Measurements from ENCODE around the gene GALNT10. TPM values are rescaled to one million over a fixed set of nuclear protein-coding genes. Genes with fewer than 3 reads are reported as not detected.
"Not testable (repeated sequence)": the region's sequence is repeated elsewhere in the genome, so short reads cannot be mapped to it uniquely, and the experiment has no call there.

GALNT10 gene
- total RNA-seq = 10 to 100 TPM; 12.8 to 21.7 (median 16.1) TPM
- 3.4 TPM for polyA plus RNA-seq
- long read RNA-seq, donor 1, full-length matches to known transcripts = 4 of 12 reads
- long read RNA-seq, donor 1, partial matches to known transcripts = 1 of 12 reads
- long read RNA-seq, donor 1, other reads (novel, unspliced or antisense) = 7 of 12 reads
- long read RNA-seq, donor 2, full-length matches to known transcripts = 4 of 7 reads
- long read RNA-seq, donor 2, partial matches to known transcripts = 0 of 7 reads
- long read RNA-seq, donor 2, other reads (novel, unspliced or antisense) = 3 of 7 reads
- long read RNA-seq, donor 3, partial matches to known transcripts = 7 of 25 reads
- long read RNA-seq, donor 3, other reads (novel, unspliced or antisense) = 18 of 25 reads
- long read RNA-seq, donor 4, partial matches to known transcripts = 1 of 2 reads
- long read RNA-seq, donor 4, other reads (novel, unspliced or antisense) = 1 of 2 reads

DNA sequence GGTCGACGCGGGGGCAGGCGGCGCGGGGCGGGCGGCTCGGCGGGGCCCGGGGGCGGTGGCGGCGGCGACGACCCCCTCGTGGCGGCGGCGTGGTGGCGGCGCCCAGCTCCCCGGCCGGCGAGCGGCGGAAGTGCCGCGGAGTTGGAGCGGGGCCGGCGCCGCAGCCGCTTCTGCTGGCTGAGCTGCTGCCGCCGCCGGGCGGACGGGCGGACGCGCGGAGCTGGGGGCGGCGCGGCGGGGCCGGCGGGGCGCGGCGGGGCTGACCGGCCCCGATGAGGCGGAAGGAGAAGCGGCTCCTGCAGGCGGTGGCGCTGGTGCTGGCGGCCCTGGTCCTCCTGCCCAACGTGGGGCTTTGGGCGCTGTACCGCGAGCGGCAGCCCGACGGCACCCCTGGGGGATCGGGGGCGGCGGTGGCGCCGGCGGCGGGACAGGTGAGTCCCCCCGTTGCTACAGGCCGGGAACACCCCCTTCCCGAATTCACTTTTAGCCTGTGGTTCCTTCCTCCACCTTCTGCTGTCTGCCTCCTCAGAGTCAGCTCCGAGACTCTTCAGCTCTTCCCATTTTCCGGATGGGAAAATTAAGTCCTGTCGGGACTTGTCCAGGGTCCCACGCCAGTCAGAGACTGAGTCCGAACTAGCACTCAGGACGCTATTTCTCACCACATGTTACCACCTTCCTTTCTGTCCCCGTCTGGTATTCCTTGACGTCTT is at the start of gene GALNT10:
TSS of gene GALNT10 (plus strand) at position 139 of the 710 bp plus-strand sequence. CDS start at position 273, 134 bp downstream.
- ATAC-seq = peak; percentile 49 to 62
- intact Hi-C loops (cut with DNase I) = loop anchor here in 2 of 4 donors (5.0 to 10.0 kb wide), 2 partner anchors 212 to 214 kb away; no protein-coding TSS in a partner anchor

DNA sequence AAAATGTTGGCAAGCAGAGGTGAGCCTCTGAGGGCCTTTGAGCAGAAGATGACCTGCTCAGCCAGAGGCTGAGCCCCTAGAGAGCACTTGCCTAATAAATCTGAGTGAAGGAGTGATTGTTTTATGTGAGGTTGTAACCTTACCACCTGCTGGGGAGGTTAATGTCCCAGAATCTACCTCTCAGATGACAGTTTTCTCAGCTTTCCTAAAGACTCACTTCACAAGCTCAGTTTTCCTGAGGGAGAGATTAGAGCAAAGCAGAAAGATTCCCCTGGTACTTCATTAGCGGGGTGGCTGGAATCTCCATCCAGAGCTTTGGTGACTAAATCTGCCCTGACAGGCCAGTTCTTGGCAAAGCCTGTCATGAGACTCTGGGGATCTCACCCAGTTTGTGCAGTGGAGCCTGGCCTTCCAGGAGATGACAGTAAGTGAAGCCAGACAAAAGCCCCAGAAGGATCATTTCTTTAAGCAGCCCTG is 48.8 kb upstream of the GALNT10 start:
- Histone ChIP-seq H3K4me1 (ENCODE audit: control insufficient read depth, insufficient read depth, low read length) (peaks cover 19% of the 10 kb centered on the region), H3K27ac (ENCODE audit: low read length) (no peak overlapping the region), H3K4me3 (ENCODE audit: low read length) (no peak overlapping the region), H3K27me3 (ENCODE audit: control insufficient read depth, insufficient read depth) (no peaks in the 10 kb centered on the region), H3K9me3 (ENCODE audit: control insufficient read depth, low read length) (no peaks in the 10 kb centered on the region)
- intact Hi-C loops (cut with DNase I) = no loop called here
- WGBS = 62% methylated on average over 1 of the region's 1 CpG
- DNase-seq (no peak), ATAC-seq (peak; percentile 17 to 37)

More for the DNA sequence above, at the start of gene GALNT10:
- Histone ChIP-seq H3K4me1 (ENCODE audit: control insufficient read depth, insufficient read depth, low read length) (peaks cover 9% of the 10 kb centered on the region), H3K4me3 (ENCODE audit: low read length) (peak within 1 kb of the TSS; percentile 87), H3K9me3 (ENCODE audit: control insufficient read depth, low read length) (no peaks in the 10 kb centered on the region), H3K27ac (ENCODE audit: low read length) (peak within 1 kb of the TSS; percentile 39), H3K27me3 (ENCODE audit: control insufficient read depth, insufficient read depth) (no peaks in the 10 kb centered on the region)
- peak; percentile 74 to 90 (median 90) for DNase-seq
- WGBS = 2% methylated on average over 84 of the region's 84 CpGs

GRCh38 chr5:154143211-154143641 is 47.3 kb upstream of the GALNT10 start:
- H3K27ac ChIP-seq (ENCODE audit: low read length) = peak overlapping the region; percentile 76
- DNase-seq (no peak), ATAC-seq (peak in 1 of 2 donors; percentile 5)
- H3K4me1 ChIP-seq (ENCODE audit: control insufficient read depth, insufficient read depth, low read length) = peaks cover 19% of the 10 kb centered on the region
- intact Hi-C loops (cut with DNase I) = no loop called here
- H3K4me3 ChIP-seq (ENCODE audit: low read length) = no peak overlapping the region
- no peaks in the 10 kb centered on the region for H3K27me3 ChIP-seq (ENCODE audit: control insufficient read depth, insufficient read depth)
- 75% methylated on average over 6 of the region's 6 CpGs for WGBS
- H3K9me3 ChIP-seq (ENCODE audit: control insufficient read depth, low read length) = no peaks in the 10 kb centered on the region

- peaks cover 14% of the 10 kb centered on the region for H3K4me1 ChIP-seq (ENCODE audit: control insufficient read depth, insufficient read depth, low read length)
- no peaks in the 10 kb centered on the region for H3K9me3 ChIP-seq (ENCODE audit: control insufficient read depth, low read length)
- 77% methylated on average over 4 of the region's 4 CpGs for WGBS
- ATAC-seq (no peak), DNase-seq (no peak)
- no peak overlapping the region for H3K27ac ChIP-seq (ENCODE audit: low read length)
- intact Hi-C loops (cut with DNase I) = no loop called here
- H3K4me3 ChIP-seq (ENCODE audit: low read length) = no peak overlapping the region
- H3K27me3 ChIP-seq (ENCODE audit: control insufficient read depth, insufficient read depth) = no peaks in the 10 kb centered on the region
Measured at GRCh38 chr5:154145268-154145667, 45.3 kb upstream of the GALNT10 start.

GRCh38 chr5:154146409-154146808 is 44.1 kb upstream of the GALNT10 start:
- peak; percentile 86 to 90 for ATAC-seq
- Histone ChIP-seq H3K4me3 (ENCODE audit: low read length) (no peak overlapping the region), H3K4me1 (ENCODE audit: control insufficient read depth, insufficient read depth, low read length) (peaks cover 9% of the 10 kb centered on the region), H3K27me3 (ENCODE audit: control insufficient read depth, insufficient read depth) (no peaks in the 10 kb centered on the region), H3K9me3 (ENCODE audit: control insufficient read depth, low read length) (no peaks in the 10 kb centered on the region), H3K27ac (ENCODE audit: low read length) (peak overlapping the region; percentile 45)
- no peak for DNase-seq
- intact Hi-C loops (cut with DNase I) = no loop called here

DNA sequence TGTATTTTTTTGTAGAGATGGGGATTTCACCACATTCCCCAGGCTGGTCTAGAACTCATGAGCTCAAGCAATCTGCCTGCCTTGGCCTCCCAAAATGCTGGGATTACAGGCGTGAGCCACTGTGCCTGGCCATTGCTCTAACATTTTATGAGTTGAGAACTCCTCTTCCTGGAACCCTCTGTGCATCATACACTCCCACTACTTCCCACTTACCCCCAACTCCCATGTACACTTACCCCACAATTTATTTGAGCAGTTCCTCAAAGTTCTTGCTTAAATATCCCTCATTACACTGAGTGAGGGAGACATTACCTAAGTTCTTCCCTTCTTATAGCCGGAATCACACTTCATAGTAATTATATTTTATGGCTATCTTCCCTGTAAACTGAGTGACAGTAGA is 42.9 kb upstream of the GALNT10 start:
- peaks cover 9% of the 10 kb centered on the region for H3K4me1 ChIP-seq (ENCODE audit: control insufficient read depth, insufficient read depth, low read length)
- no peak overlapping the region for H3K4me3 ChIP-seq (ENCODE audit: low read length)
- 92% methylated on average over 2 of the region's 2 CpGs for WGBS
- intact Hi-C loops (cut with DNase I) = no loop called here
- no peaks in the 10 kb centered on the region for H3K9me3 ChIP-seq (ENCODE audit: control insufficient read depth, low read length)
- H3K27me3 ChIP-seq (ENCODE audit: control insufficient read depth, insufficient read depth) = no peaks in the 10 kb centered on the region
- DNase-seq (no peak), ATAC-seq (no peak)
- H3K27ac ChIP-seq (ENCODE audit: low read length) = no peak overlapping the region

DNA sequence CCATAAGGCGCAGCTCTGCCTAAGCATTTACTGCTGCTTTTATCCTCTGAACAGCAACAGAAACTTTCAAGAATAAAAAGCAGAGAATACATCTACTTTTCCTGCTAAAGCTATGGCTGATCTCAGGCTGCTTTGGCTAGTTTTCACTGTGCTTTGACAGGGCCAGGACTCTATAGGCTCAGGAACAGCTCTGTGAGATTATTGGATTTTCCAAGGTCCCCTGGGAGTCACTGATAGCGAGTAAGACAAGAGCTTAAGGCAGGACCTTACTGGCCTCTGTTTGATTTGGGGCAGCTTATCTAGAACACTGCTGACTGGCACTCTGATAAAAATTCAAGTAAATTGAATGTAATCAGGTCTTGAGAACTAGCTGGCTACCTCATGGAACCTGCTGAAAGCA is 40.1 kb upstream of the GALNT10 start:
- H3K9me3 ChIP-seq (ENCODE audit: control insufficient read depth, low read length); H3K27me3 ChIP-seq (ENCODE audit: control insufficient read depth, insufficient read depth); H3K27ac ChIP-seq (ENCODE audit: low read length); DNase-seq; ATAC-seq; H3K4me3 ChIP-seq (ENCODE audit: low read length); intact Hi-C loops (cut with DNase I); H3K4me1 ChIP-seq (ENCODE audit: control insufficient read depth, insufficient read depth, low read length): not testable (repeated sequence)
- WGBS = 76% methylated on average over 2 of the region's 2 CpGs

DNA sequence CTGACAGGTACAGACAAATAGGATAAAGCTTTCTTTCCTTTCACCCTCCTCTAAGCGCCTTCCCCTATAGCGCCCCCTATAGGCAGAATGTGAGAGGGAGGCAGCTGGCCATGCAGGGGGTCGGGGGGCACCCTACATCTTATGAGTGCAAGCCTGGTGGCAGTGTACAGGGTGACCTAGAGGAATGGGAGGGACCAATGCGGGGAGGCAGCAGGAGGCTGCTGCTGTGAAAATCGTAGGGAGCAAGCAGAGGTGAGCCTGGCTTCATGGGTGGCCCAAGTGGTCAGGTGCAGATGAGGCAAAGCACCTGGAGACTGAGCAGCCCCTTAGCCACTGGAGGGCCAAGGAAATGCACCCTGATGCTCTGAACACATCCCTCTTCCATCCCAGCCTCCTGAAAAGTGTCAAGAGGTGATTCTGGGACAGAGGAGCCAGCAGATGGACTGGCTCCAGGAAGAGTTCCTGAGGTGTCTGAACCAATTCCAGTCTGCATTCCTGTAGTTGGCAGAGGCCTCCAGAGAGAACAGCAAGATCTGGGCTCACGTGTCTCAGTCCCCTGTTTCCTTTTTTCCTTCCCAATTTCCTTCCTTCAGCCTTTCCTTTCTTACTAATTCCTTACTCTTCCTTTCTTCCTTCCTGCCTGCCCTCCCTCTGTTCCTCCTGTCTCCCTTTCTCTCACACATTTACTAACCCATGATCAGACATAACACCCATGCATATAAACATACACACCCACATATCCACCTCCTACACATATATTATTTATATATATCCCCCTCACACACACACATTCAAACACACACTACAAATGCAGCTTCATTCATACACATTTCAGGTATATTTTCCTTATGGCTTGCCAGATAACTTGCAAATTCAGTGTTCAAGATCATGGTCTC is 32.8 kb upstream of the GALNT10 start:
- no peak overlapping the region for H3K27ac ChIP-seq (ENCODE audit: low read length)
- H3K4me1 ChIP-seq (ENCODE audit: control insufficient read depth, insufficient read depth, low read length) = no peaks in the 10 kb centered on the region
- 57% methylated on average over 6 of the region's 6 CpGs for WGBS
- no peak overlapping the region for H3K4me3 ChIP-seq (ENCODE audit: low read length)
- DNase-seq = no peak
- H3K27me3 ChIP-seq (ENCODE audit: control insufficient read depth, insufficient read depth) = no peaks in the 10 kb centered on the region
- H3K9me3 ChIP-seq (ENCODE audit: control insufficient read depth, low read length) = no peaks in the 10 kb centered on the region
- ATAC-seq = peak; percentile 60 to 62
- intact Hi-C loops (cut with DNase I) = no loop called here

- Histone ChIP-seq H3K4me1 (ENCODE audit: control insufficient read depth, insufficient read depth, low read length) (no peaks in the 10 kb centered on the region), H3K27me3 (ENCODE audit: control insufficient read depth, insufficient read depth) (no peaks in the 10 kb centered on the region), H3K27ac (ENCODE audit: low read length) (no peak overlapping the region), H3K9me3 (ENCODE audit: control insufficient read depth, low read length) (no peaks in the 10 kb centered on the region), H3K4me3 (ENCODE audit: low read length) (no peak overlapping the region)
- 21% methylated on average over 1 of the region's 1 CpG for WGBS
- DNase-seq = no peak
- ATAC-seq = peak in 1 of 2 donors; percentile 51
- intact Hi-C loops (cut with DNase I) = no loop called here
Measured at GRCh38 chr5:154158379-154158737, 32.2 kb upstream of the GALNT10 start.

- Histone ChIP-seq H3K27me3 (ENCODE audit: control insufficient read depth, insufficient read depth) (no peaks in the 10 kb centered on the region), H3K9me3 (ENCODE audit: control insufficient read depth, low read length) (no peaks in the 10 kb centered on the region), H3K27ac (ENCODE audit: low read length) (no peak overlapping the region), H3K4me1 (ENCODE audit: control insufficient read depth, insufficient read depth, low read length) (no peaks in the 10 kb centered on the region), H3K4me3 (ENCODE audit: low read length) (no peak overlapping the region)
- intact Hi-C loops (cut with DNase I) = no loop called here
- ATAC-seq = no peak
- DNase-seq = no peak
Measured at GRCh38 chr5:154159343-154159742, 31.2 kb upstream of the GALNT10 start.
